ENCODE measurements around the gene ITGA3.

Gene ITGA3

GRCh38 chr17:50087246-50087911, 31.5 kb downstream of the ITGA3 start:
- TF ChIP-seq CTCF (conservative IDR thresholded peaks at IDR 0.05; ENCODE audit: low read depth, low read length) = peak; percentile 95
- peak; percentile 83 for DNase-seq (ENCODE audit: low read depth)
- no peak overlapping the region for H3K4me3 ChIP-seq (ENCODE audit: low read depth, low read length)

- DNase-seq (ENCODE audit: low read depth) = no peak
- no peak for TF ChIP-seq CTCF (conservative IDR thresholded peaks at IDR 0.05; ENCODE audit: low read depth, low read length)
Measured at GRCh38 chr17:50087912-50088405, 32.0 kb downstream of the ITGA3 start.

GRCh38 chr17:50088952-50089825, 33.3 kb downstream of the ITGA3 start:
- no peak overlapping the region for H3K4me3 ChIP-seq (ENCODE audit: low read depth, low read length)
- DNase-seq (ENCODE audit: low read depth) = no peak
- TF ChIP-seq CTCF (conservative IDR thresholded peaks at IDR 0.05; ENCODE audit: low read depth, low read length) = no peak

More at GRCh38 chr17:50087912-50088405, 32.0 kb downstream of the ITGA3 start:
- H3K4me3 ChIP-seq (ENCODE audit: low read depth, low read length) = no peak overlapping the region

GRCh38 chr17:50090071-50090470, 34.2 kb downstream of the ITGA3 start:
- DNase-seq (ENCODE audit: low read depth) = no peak
- TF ChIP-seq CTCF (conservative IDR thresholded peaks at IDR 0.05; ENCODE audit: low read depth, low read length) = no peak
- no peak overlapping the region for H3K4me3 ChIP-seq (ENCODE audit: low read depth, low read length)

GRCh38 chr17:50090971-50091917, 35.3 kb downstream of the ITGA3 start:
- TF ChIP-seq CTCF (conservative IDR thresholded peaks at IDR 0.05; ENCODE audit: low read depth, low read length) = no peak
- DNase-seq (ENCODE audit: low read depth) = no peak
- H3K4me3 ChIP-seq (ENCODE audit: low read depth, low read length) = no peak overlapping the region

GRCh38 chr17:50091918-50092285, 36.0 kb downstream of the ITGA3 start:
- no peak for TF ChIP-seq CTCF (conservative IDR thresholded peaks at IDR 0.05; ENCODE audit: low read depth, low read length)
- no peak for DNase-seq (ENCODE audit: low read depth)
- H3K4me3 ChIP-seq (ENCODE audit: low read depth, low read length) = no peak overlapping the region
